Fibroblast of the aortic adventitia (primary cell): ENCODE data around the gene KLHL25. TPM values are rescaled to one million over a fixed set of nuclear protein-coding genes. Genes with fewer than 3 reads are reported as not detected.
A peak's percentile ranks its signal among the peaks of the same experiment; 100 is the strongest.

ENCODE experiments used
- DNase-seq: peaks from one replicate; pipeline ENCODE4 v3.0.0-alpha.2; 2010; ENCODE audit warnings: low read depth
- H3K4me3 ChIP-seq: 2 replicates; pipeline ENCODE4 v1.5.1; 2011; ENCODE audit warnings: low read depth, mild to moderate bottlenecking, control low read depth, low read length, moderate library complexity
- total RNA-seq: library from RNA; depleted of rRNA; stranded (reverse); fragments of >200 nt; gene quantifications from 2 replicates; pipeline ENCODE4 v1.2.3, GENCODE V29; 2012; ENCODE audit warnings: low replicate concordance
- TF ChIP-seq, protein P1 (sequence below): IDR thresholded peaks from 2 replicates; pipeline ENCODE4 v1.5.1; 2011; ENCODE audit warnings: mild to moderate bottlenecking, low read length, control low read depth, inconsistent platforms; ENCODE audit not compliant: insufficient read depth

Gene KLHL25
- total RNA-seq, 1 donor: 2.3 TPM

DNA sequence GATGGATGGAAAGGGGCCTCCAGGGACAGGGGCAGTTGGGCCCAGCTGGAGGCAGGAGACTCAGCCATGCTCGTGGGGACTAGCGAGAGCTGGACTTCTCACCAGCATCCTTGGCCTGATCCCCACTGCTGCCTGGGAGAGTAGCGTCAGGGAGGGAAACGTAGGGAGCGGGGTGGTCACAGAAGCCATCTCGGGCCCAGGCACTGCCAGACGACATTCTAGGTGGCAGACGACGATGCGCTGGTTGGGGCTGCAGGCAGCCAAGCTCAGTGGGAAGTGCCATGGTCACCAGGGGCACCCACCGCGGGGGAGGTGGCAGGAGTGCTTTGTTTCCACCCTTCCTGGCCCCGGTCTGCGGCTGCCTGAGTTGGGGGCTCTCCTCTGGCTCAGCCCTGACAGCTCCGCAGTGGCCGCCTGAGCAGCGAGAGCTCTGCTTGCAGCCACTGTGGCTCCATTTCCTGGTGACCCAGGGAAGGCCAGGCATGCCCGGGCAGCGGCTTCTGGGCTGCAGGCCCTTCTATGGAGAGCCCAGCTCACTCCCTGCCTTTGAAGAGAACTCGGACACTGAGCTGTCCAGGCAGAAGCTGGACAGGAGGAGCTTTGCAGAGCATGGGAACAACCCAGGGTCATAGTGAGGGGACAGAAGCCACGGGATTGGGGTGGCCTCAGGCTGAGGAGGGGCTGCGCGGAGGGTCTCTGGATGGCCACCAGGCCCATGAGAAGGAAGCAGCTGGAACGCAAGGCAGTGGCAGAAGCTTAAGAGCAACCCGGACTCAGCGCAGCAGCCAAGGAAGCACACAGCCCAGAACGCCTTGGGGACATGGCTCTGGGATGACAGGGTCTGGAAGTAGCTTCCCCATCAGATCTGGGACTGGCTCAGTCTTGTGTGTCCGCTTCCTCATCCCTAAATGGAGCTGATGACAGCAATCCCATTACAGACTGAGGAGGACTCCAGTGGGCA lies 30.8 kb downstream of the KLHL25 start:
- TF ChIP-seq, protein P1, sequence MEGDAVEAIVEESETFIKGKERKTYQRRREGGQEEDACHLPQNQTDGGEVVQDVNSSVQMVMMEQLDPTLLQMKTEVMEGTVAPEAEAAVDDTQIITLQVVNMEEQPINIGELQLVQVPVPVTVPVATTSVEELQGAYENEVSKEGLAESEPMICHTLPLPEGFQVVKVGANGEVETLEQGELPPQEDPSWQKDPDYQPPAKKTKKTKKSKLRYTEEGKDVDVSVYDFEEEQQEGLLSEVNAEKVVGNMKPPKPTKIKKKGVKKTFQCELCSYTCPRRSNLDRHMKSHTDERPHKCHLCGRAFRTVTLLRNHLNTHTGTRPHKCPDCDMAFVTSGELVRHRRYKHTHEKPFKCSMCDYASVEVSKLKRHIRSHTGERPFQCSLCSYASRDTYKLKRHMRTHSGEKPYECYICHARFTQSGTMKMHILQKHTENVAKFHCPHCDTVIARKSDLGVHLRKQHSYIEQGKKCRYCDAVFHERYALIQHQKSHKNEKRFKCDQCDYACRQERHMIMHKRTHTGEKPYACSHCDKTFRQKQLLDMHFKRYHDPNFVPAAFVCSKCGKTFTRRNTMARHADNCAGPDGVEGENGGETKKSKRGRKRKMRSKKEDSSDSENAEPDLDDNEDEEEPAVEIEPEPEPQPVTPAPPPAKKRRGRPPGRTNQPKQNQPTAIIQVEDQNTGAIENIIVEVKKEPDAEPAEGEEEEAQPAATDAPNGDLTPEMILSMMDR: no peak
- no peak overlapping the region for H3K4me3 ChIP-seq
- no peak for DNase-seq

DNA sequence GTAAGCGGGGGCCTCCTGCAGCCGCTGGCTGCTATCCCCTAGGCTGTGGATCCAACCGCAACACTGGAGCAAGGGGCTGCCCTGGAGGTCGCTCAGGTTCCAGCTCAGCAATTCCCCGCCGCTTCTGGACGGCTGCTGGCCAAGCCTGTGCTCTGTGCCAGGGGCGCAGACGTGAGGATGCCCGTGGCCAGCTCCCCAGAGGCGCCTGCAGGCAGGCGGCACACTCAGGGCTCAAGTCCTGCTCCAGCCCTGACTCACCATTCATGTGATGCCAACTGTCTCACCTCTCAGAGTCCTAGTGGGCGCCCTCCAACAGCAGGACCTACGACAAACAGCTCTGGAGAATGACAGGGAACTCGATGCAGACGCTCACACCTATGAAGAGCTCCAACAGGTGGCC lies 31.6 kb downstream of the KLHL25 start:
- H3K4me3 ChIP-seq: no peak overlapping the region
- DNase-seq: no peak
- TF ChIP-seq, protein P1: no peak

DNA sequence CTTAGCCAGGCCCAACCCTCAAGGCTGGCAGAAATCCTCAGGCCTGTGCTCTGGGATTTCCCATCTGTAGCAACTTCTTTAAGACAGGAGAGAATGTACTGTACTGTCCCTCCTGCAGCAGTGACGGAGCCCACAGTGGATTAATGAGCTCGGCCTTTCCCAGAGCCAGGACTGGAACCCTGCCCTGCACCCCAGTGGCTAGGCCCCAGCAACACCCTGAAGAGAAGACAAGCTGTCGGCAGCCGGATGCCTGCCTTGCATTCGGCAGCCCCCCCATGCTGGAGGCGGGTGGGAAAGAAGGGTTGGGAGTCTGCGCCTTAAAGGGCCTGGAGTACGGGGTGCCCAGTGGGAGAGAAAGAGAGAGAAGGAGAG lies 32.0 kb downstream of the KLHL25 start:
- TF ChIP-seq, protein P1: no peak

DNA sequence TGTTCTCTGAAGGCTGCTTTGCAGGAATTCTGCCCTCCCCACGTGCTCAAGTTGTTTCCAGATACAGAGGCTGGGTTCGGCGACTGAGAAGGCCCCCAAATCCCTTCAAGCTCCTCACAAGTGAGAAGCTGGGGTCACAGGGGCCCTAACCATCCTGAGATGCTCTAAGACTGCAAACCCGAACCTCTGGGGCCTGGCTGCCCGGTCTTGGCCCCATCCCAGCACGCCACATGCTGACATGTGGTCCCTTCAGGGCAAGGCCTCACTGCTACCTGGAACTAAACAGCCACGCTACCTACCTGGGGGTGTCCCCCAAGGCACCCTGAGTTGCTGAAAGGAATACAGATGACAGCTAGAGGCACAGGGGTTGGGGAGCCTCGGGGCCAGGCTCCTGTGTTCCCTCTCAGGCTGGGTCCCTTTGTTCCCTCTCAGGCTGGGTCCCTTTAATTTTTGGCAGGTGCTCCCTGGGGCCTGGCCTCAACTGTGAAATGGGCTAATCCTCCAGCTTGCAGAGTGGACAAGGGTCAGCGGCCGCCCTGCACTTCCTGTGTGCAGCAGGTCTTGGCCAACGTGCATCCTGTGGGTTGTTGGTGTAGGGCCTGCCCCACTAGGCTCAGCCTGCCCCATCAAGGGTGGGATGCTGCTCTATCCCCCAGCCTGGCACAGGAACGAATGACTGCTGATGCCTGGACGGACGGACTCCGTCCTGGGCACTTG lies 32.5 kb downstream of the KLHL25 start:
- no peak for DNase-seq
- H3K4me3 ChIP-seq: no peak overlapping the region
- TF ChIP-seq, protein P1: no peak

More for the DNA sequence above, 32.0 kb downstream of the KLHL25 start:
- no peak overlapping the region for H3K4me3 ChIP-seq
- DNase-seq: no peak

DNA sequence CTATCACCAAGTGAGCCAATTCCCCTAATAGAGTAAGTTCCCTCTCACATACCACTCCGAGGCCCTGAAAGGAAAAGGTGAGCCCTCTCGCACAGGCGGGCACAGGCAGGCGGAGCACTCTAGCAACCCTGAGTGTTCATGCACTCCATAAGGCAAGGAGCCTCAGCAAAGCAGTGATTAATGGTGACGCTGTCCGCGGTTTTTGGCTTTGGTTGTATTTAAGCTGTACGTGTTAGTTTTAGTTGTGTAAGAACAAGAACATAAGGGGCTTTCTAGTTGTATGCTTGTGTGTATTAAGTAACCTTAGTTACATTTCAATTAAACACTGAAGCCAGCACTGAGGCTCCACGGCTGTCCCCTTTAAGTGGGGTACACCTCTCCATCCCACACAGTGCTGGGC lies 33.1 kb downstream of the KLHL25 start:
- H3K4me3 ChIP-seq: no peak overlapping the region
- TF ChIP-seq, protein P1: no peak
- peak; percentile 51 for DNase-seq

DNA sequence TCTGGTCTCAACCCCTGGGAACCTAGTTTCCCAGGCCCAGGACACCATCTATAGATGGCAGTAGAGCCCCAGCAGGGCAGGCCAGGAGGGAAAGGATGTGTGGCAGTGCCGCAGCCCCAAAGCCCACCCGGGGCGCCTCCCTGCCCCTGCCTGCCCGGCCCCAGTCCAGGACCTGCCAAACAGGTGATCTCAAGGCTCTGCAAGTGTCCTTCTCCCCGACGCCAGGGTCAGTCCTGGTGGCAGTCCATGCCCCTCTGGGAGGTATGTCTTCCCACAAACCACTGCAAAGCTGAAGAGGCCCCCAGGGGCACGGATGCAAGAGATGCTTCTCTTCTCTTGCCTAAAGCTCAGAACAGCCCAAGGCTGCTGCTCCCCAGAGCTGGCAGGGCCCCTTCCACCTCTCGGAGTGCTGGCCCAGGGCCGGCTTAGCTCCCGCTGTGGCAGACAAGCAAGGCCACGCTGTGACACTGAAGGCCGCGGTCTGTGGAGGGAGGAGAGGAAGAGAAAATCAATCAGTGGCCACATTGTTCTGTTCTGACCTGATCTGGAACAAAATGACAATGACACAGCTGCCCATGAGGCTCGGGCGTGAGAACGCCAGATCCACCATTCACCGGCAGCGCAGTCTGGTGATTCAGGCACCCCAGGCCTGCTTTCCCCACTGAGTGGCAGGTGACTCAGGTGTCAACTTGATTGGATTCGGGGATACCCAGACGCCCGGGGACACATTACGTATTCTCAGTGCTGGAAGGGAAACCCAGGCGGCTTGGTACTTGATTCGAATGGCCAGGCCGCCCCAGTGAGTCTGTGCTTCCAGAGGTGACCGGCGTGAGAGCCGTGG lies 34.0 kb downstream of the KLHL25 start:
- TF ChIP-seq, protein P1: no peak
- no peak overlapping the region for H3K4me3 ChIP-seq
- DNase-seq: no peak
